Measurements from ENCODE around the gene RPS18. TPM values are rescaled to one million over a fixed set of nuclear protein-coding genes. Genes with fewer than 3 reads are reported as not detected.

The RPS18 gene
- total and polyA plus RNA-seq, 2 of the 4 experiments (the other 2 are of a cell fraction) = 6,577 to 8,417 TPM

GRCh38 chr6:33252759-33253158 is 19.1 kb upstream of the RPS18 start:
- TF ChIP-seq MAZ (IDR thresholded peaks at IDR 0.05; ENCODE audit: borderline replicate concordance, low read depth, low read length) = no peak
- no peak for TF ChIP-seq CEBPB (IDR thresholded peaks at IDR 0.05; ENCODE audit: low read depth, low read length)
- TF ChIP-seq RAD21 (IDR thresholded peaks at IDR 0.05; ENCODE audit: low read length) = no peak
- no peak for TF ChIP-seq ELK1 (IDR thresholded peaks at IDR 0.05; ENCODE audit: borderline replicate concordance, low read depth, low read length)
- TF ChIP-seq CTCF (conservative IDR thresholded peaks at IDR 0.05; ENCODE audit: low read depth, low read length) = no peak
- TF ChIP-seq RFX5 (IDR thresholded peaks at IDR 0.05; ENCODE audit: low read depth, low read length) = no peak
- TF ChIP-seq POLR2A (IDR thresholded peaks at IDR 0.05; ENCODE audit: low read depth, low read length) = no peak
- no peak for TF ChIP-seq USF2 (IDR thresholded peaks at IDR 0.05; ENCODE audit: low read depth, low read length)
- TF ChIP-seq RCOR1 (IDR thresholded peaks at IDR 0.05; ENCODE audit: insufficient replicate concordance, low read length) = no peak

More at GRCh38 chr6:33252759-33253158, 19.1 kb upstream of the RPS18 start:
- Histone ChIP-seq H3K4me2 (ENCODE audit: low read depth, low read length) (no peak overlapping the region), H3K18ac (ENCODE audit: low read depth, low read length) (no peak overlapping the region), H4K8ac (ENCODE audit: low read depth in 2 of 2, low read length in 2 of 2) (no peak overlapping the region), H2BK120ac (ENCODE audit: low read depth, low read length) (no peak overlapping the region), H3K27me3 (ENCODE audit: control insufficient read depth, insufficient read depth, low read length) (no peaks in the 10 kb centered on the region), H3K36me3 (ENCODE audit: control insufficient read depth, insufficient read depth, low read length) (peaks cover 11% of the 10 kb centered on the region; the same call in 1 of the 2 replicates), H3K9ac (ENCODE audit: low read depth, low read length) (no peak overlapping the region), H3K9me1 (ENCODE audit: insufficient read depth, low read length) (peaks cover 11% of the 10 kb centered on the region), H2BK15ac (ENCODE audit: low read depth, low read length) (no peak overlapping the region), H4K91ac (ENCODE audit: insufficient read depth, low read depth, low read length) (no peak overlapping the region), H3K4ac (ENCODE audit: low read depth, low read length) (no peak overlapping the region), H3K27ac (ENCODE audit: insufficient read depth, low read length) (no peak overlapping the region), H2AK5ac (ENCODE audit: low read depth, low read length) (no peak overlapping the region), H2BK20ac (ENCODE audit: low read depth, low read length) (no peak overlapping the region), H3K79me1 (ENCODE audit: low read depth in 1 of 2, low read length in 2 of 2) (peaks cover 3 to 35% of the 10 kb centered on the region in 2 experiments; a peak in 3 of 4 replicates), H2BK5ac (ENCODE audit: low read depth, low read length, poor library complexity, severe bottlenecking) (no peak overlapping the region), H3K14ac (replicated peaks; ENCODE audit: low read depth, low read length) (no peak overlapping the region), H3K4me3 (ENCODE audit: insufficient read depth, low read depth, low read length) (no peak overlapping the region), H3K56ac (ENCODE audit: extremely low read depth, insufficient read depth, low read length) (no peak overlapping the region), H4K5ac (ENCODE audit: low read depth, low read length) (no peak overlapping the region), H3K9me3 (ENCODE audit: control insufficient read depth, insufficient read depth, low read length) (no peaks in the 10 kb centered on the region), H4K20me1 (ENCODE audit: insufficient read depth, low read length) (peaks cover 3% of the 10 kb centered on the region; the same call in 1 of the 2 replicates), H2AFZ (replicated peaks; ENCODE audit: low read length, poor library complexity) (no peak overlapping the region), H2AK9ac (replicated peaks; ENCODE audit: low read depth, low read length, poor library complexity) (no peak overlapping the region), H3K23ac (ENCODE audit: low read depth, low read length) (no peak overlapping the region), H3K4me1 (ENCODE audit: control insufficient read depth, insufficient read depth, low read length) (peaks cover 12% of the 10 kb centered on the region)
- no peak for ATAC-seq (ENCODE audit: low read depth)
- in situ Hi-C loops (cut with MboI; ENCODE audit: low sequenced_read_pairs) = no loop called here
- BruUV-seq (replicated peaks) = no TSS peak
- CTCF ChIA-PET = no interaction called here
- POLR2A ChIA-PET (ENCODE audit: unreplicated experiment) = no interaction called here
- intact Hi-C loops (cut with micrococcal nuclease) = no loop called here
- DNase-seq = no peak
- dilution Hi-C loops (cut with HindIII; ENCODE audit: low sequenced_read_pairs, unreplicated experiment) = no loop called here
